WI38 (cell line): ENCODE measurements around the gene PLB1.

Experiments
- H3K4me3 ChIP-seq: 2 replicates; pipeline ENCODE4 v1.5.1; 2011; ENCODE audit warnings: low read depth, mild to moderate bottlenecking, control low read depth, low read length
- TF ChIP-seq, protein P1 (sequence below): IDR thresholded peaks from 2 replicates; pipeline ENCODE4 v1.5.1; 2012; ENCODE audit warnings: low read depth, mild to moderate bottlenecking, control low read depth, low read length

PLB1 gene

DNA sequence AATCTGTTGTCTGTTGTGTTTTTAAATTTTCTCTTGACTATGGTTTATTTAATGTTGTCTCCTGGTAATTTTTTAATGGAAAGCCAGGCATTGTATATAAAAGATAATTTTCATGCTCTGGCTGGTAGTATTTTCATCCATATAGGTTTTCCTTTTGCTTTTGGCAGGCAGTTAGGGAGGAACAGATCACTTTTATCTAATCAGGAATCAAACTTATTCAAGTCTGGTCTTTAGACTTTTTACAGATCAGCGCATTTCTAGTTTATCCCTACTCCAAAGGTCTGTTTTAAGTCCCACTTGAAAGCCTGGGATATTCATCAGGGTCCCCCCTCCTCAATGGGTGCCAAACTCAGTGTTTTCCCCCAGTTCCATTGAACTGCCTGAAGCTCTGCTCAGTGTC lies 17.2 kb downstream of the PLB1 start:
- TF ChIP-seq, protein P1, sequence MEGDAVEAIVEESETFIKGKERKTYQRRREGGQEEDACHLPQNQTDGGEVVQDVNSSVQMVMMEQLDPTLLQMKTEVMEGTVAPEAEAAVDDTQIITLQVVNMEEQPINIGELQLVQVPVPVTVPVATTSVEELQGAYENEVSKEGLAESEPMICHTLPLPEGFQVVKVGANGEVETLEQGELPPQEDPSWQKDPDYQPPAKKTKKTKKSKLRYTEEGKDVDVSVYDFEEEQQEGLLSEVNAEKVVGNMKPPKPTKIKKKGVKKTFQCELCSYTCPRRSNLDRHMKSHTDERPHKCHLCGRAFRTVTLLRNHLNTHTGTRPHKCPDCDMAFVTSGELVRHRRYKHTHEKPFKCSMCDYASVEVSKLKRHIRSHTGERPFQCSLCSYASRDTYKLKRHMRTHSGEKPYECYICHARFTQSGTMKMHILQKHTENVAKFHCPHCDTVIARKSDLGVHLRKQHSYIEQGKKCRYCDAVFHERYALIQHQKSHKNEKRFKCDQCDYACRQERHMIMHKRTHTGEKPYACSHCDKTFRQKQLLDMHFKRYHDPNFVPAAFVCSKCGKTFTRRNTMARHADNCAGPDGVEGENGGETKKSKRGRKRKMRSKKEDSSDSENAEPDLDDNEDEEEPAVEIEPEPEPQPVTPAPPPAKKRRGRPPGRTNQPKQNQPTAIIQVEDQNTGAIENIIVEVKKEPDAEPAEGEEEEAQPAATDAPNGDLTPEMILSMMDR: no peak
- H3K4me3 ChIP-seq: no peak overlapping the region

DNA sequence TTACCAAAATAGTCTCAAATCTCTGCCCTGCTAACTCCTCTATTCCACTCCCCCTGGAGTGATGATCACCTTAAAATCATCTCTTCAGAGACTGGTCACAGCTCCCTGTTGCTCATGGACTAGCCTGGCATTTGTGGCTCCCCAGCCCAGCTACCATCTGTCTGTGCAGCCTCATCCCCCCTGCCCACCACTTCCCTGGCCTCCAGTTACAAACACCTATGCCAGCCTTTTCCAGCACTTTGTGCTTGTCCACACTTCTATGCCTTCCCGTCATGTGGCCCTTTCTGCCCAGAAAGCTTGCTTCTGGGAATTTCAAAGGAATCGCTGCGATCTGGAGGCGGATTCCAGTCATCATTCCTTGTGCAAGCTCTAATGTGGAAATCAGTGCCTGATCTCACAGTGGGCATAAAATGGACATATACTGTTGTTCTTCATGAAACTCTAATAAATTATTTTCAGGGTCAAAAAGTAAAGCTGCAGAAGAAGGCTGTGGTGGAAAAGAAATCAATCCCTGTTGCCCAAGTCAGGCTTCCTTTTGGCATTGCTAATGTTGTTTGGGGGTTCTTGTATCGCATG lies 19.4 kb downstream of the PLB1 start:
- H3K4me3 ChIP-seq: no peak overlapping the region

DNA sequence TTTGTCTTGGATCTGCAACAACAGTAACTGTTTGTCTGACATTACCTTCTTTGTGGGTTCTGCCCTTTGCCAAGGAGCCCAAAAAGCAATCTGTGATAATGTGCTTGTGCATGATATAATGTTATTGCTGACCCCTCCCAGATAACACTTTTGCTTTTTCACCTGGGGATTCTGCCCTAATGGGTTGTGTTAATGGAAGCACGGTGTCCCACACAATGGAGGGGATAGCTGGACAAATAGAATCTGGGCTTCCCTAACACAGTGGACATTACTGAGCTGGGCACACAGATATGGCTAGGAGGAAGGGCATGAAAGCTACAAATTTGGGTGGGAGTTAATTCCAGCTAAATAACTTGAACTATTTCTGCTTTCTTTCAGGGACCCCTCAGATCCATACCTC lies 20.6 kb downstream of the PLB1 start:
- TF ChIP-seq, protein P1: no peak
- H3K4me3 ChIP-seq: no peak overlapping the region

More for the DNA sequence above, 19.4 kb downstream of the PLB1 start:
- TF ChIP-seq, protein P1: no peak

DNA sequence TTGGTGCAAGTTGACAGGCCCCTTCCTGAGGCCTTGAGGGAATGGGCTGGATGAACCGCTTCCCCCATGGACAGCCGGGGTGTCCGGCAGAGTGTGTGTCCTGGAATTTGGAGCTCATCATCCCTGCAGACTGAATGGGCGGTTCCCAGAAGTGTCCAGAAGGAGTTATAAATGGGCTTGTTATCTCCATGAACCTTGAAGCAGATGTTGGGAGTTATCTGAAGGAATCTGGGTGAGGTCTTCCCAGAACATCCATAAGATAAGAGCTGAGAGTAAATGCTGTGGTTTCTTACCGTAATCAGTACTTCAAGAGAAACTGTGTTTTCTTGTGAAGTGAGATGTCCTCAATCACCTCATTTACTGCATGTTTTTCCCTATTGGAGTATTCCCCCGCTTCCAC lies 21.1 kb downstream of the PLB1 start:
- TF ChIP-seq, protein P1: no peak
- no peak overlapping the region for H3K4me3 ChIP-seq

DNA sequence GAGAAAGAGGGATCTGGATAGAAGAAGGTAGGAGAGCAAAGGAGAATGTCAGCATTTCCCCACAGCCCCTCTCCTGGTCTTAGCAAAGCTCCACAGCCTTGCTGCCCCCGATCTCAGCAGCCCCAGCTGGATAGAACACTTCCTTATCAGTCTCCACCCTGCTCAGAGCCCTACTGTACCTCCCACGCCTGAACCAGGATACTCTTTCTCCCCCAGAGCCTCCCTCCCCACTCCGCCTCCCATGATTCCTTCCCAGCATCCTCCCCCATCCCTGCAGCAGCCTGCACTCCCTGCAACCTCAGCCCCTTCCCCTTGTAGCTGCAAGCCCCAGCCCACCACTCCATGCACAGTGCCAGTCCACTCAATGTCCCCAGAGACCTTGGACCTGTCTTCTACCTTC lies 25.8 kb downstream of the PLB1 start:
- TF ChIP-seq, protein P1: no peak
- H3K4me3 ChIP-seq: no peak overlapping the region

DNA sequence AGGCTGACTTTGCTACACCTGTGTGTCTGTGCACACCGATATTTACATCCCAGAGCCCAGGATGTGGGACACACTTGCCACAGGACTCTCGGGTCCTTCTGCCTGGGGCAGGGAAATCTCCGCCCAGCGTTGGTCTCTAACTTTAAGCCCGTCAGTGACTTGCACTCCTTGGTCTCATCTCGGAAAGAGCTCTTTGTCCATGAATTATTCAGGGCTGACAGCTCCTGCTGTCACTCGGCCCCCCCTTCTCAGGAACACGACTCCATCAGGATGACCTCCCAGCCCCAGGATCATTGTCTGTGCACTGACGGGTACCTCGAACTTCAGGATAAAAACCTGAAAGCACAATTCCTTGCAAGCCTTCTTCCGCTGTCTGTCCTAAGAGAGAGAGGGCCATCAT lies 26.6 kb downstream of the PLB1 start:
- TF ChIP-seq, protein P1: no peak
- no peak overlapping the region for H3K4me3 ChIP-seq

DNA sequence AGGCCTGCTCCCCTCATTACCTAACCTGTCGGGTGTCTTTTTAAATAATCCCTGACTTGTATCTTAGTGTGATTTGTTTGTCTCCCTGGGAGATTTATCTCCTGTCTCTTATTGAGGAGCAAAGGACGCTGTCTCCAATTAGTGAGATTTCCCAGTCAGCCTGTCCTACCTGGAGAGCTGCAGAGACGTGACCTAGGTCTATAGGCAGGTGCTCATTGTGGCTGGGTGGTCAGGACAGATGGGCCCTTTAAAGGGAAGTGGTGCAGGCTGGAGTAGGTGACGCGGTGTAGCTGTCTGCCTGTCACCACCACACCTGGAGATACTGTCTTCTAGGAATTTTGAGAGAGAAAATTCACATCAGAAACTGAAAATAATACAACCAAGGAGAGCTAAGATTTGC lies 28.0 kb downstream of the PLB1 start:
- TF ChIP-seq, protein P1: no peak
- no peak overlapping the region for H3K4me3 ChIP-seq
